OCI-LY1 (cell line): ENCODE data around the gene PCBP4.

Experiments
- CTCF ChIP-seq: fragments of 200-600 bp; sonication (generic), shearing (Covaris generic); IDR thresholded peaks from 2 replicates; pipeline ENCODE4 v1.5.1; 2017; ENCODE audit warnings: mild to moderate bottlenecking, antibody characterized with exemption, low read length, moderate library complexity, mixed read lengths
- EZH2 ChIP-seq: fragments of 200-600 bp; sonication (generic), shearing (Covaris generic); IDR thresholded peaks from 2 replicates; pipeline ENCODE4 v1.8.0; 2017; ENCODE audit warnings: borderline replicate concordance, mixed run types, mild to moderate bottlenecking, antibody characterized with exemption, low read length, moderate library complexity, mixed read lengths

- no peak for TF ChIP-seq EZH2
- no peak for TF ChIP-seq CTCF
Measured at GRCh38 chr3:52005571-52005986, 38.3 kb upstream of the PCBP4 start.
